ENCODE measurements around the gene SUSD2. TPM values are rescaled to one million over a fixed set of nuclear protein-coding genes. Genes with fewer than 3 reads are reported as not detected.

SUSD2 gene
- total and polyA plus RNA-seq, 12 donors, result 0.28 to 62.7 (median 19.2) TPM

- Histone ChIP-seq H3K4me1 (replicated peaks in 1 of 2) (peaks cover 0 to 23% of the 10 kb centered on the region in 2 donors), H3K27me3 (no peaks in the 10 kb centered on the region), H3K27ac (no peak overlapping the region), H3K9me3 (replicated peaks in 1 of 3) (no peaks in the 10 kb centered on the region), H3K4me3 (no peak overlapping the region), H3K36me3 (replicated peaks in 1 of 2) (peaks cover 0 to 13% of the 10 kb centered on the region in 2 donors)
- peak in 2 of 7 donors; percentile 38 to 57 for DNase-seq
- intact Hi-C loops (cut with DNase I), result no loop called here
- WGBS, 4 donors, result 45 to 59% (median 53%) methylated on average over 2 of the region's 2 CpGs
- TF ChIP-seq POLR2A (IDR thresholded peaks at IDR 0.05), result no peak
- TF ChIP-seq, protein P1, sequence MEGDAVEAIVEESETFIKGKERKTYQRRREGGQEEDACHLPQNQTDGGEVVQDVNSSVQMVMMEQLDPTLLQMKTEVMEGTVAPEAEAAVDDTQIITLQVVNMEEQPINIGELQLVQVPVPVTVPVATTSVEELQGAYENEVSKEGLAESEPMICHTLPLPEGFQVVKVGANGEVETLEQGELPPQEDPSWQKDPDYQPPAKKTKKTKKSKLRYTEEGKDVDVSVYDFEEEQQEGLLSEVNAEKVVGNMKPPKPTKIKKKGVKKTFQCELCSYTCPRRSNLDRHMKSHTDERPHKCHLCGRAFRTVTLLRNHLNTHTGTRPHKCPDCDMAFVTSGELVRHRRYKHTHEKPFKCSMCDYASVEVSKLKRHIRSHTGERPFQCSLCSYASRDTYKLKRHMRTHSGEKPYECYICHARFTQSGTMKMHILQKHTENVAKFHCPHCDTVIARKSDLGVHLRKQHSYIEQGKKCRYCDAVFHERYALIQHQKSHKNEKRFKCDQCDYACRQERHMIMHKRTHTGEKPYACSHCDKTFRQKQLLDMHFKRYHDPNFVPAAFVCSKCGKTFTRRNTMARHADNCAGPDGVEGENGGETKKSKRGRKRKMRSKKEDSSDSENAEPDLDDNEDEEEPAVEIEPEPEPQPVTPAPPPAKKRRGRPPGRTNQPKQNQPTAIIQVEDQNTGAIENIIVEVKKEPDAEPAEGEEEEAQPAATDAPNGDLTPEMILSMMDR (IDR thresholded peaks at IDR 0.05), result no peak
Observed at GRCh38 chr22:24137595-24137994, 43.7 kb upstream of the SUSD2 start.

DNA sequence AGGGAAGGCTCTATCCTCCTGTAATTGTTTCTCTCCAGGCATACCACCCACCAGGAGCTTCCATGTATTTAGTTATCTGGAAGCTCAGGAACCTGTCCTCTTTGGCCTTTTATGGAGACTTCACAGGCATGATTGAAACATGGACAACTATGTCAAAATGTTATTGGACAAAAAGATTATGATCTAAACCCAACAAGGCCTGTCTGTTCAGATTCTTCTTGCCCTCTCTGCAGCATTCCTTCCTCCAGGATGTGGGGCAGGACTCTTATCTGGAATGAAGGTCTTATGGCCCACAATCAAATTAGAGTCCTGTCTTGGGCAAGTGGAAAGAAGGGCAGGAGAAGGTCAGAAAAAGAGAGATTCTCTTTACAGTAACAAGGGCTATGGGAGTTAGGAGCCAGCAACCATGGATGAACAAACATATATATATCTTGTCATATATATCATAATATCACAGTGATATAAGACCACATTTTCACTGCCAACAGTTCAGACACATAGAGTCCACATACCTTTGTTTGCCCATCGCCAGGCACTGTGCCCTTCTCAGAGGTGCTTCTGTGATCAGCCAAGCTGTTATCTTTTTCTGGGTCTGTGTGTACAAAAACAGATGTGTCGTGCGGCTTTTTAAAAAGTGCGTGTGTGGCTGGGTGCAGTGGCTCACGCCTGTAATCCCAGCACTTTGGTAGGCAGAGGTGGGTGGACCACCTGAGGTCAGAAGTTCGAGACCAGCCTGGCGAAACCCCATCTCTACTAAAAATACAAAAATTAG is 42.5 kb upstream of the SUSD2 start:
- DNase-seq, result no peak
- H3K4me1 ChIP-seq (replicated peaks in 1 of 2), result peaks cover 0 to 30% of the 10 kb centered on the region in 2 donors
- TF ChIP-seq, protein P1 (IDR thresholded peaks at IDR 0.05), result no peak
- no peak for TF ChIP-seq POLR2A (IDR thresholded peaks at IDR 0.05)
- no peak overlapping the region for H3K4me3 ChIP-seq
- H3K36me3 ChIP-seq (replicated peaks in 1 of 2), result peaks cover 0 to 13% of the 10 kb centered on the region in 2 donors
- WGBS, 4 donors, result 92 to 98% (median 94%) methylated on average over 7 of the region's 7 CpGs
- no peak overlapping the region for H3K27ac ChIP-seq
- no peaks in the 10 kb centered on the region for H3K27me3 ChIP-seq
- intact Hi-C loops (cut with DNase I), result no loop called here
- H3K9me3 ChIP-seq (replicated peaks in 1 of 3), result no peaks in the 10 kb centered on the region

- peaks cover 12 to 45% of the 10 kb centered on the region in 2 donors for H3K4me1 ChIP-seq (replicated peaks in 1 of 2)
- intact Hi-C loops (cut with DNase I), result no loop called here
- peaks cover 0 to 1% of the 10 kb centered on the region in 2 donors for H3K36me3 ChIP-seq (replicated peaks in 1 of 2)
- no peak overlapping the region for H3K4me3 ChIP-seq
- no peak for DNase-seq
- H3K9me3 ChIP-seq (replicated peaks in 1 of 3), result no peaks in the 10 kb centered on the region
- TF ChIP-seq POLR2A (IDR thresholded peaks at IDR 0.05), result no peak
- TF ChIP-seq, protein P1 (IDR thresholded peaks at IDR 0.05), result no peak
- H3K27me3 ChIP-seq, result no peaks in the 10 kb centered on the region
- H3K27ac ChIP-seq, result no peak overlapping the region
- 72 to 83% (median 81%) methylated on average over 3 of the region's 3 CpGs for WGBS, 4 donors
Observed at GRCh38 chr22:24140357-24140756, 40.9 kb upstream of the SUSD2 start.

DNA sequence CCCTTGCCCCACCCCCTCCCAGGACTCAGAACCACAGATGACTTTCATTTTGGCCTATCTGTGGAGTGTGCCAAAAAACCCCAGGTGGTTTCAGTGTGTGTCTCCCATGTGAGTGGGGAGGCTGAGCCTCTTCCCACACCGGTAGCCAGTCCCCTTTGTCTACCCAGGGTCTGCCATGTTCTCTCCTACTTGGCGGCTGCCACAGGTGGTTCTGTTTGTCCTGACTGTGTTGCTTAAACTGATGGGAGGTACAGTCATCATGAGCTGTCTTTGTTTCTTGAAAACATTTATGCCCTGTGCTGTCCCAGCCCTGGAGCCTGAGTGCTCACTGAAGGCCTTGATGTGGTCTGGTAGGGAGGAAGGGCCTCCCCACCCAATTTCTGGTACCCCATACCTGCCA is 39.7 kb upstream of the SUSD2 start:
- Histone ChIP-seq H3K4me1 (replicated peaks in 1 of 2) (peaks cover 24 to 57% of the 10 kb centered on the region in 2 donors), H3K36me3 (replicated peaks in 1 of 2) (no peaks in the 10 kb centered on the region), H3K27ac (peak overlapping the region in 2 of 5 donors; percentile 5 to 13), H3K9me3 (replicated peaks in 1 of 3) (no peaks in the 10 kb centered on the region), H3K4me3 (no peak overlapping the region), H3K27me3 (no peaks in the 10 kb centered on the region)
- TF ChIP-seq POLR2A (IDR thresholded peaks at IDR 0.05), result no peak
- TF ChIP-seq, protein P1 (IDR thresholded peaks at IDR 0.05), result no peak
- intact Hi-C loops (cut with DNase I), result no loop called here
- no peak for DNase-seq
- 83 to 95% (median 92%) methylated on average over 2 of the region's 2 CpGs for WGBS, 4 donors
